ENCODE results near the gene FBN2.

The FBN2 gene

GRCh38 chr5:128284236-128284635 lies 253.8 kb downstream of the FBN2 start:
- no peak for TF ChIP-seq CTCF (IDR thresholded peaks at IDR 0.05; ENCODE audit: low read depth, low read length)
- Histone ChIP-seq H3K27me3 (ENCODE audit: insufficient read depth, low read depth, severe bottlenecking) (no peaks in the 10 kb centered on the region), H3K36me3 (no peaks in the 10 kb centered on the region), H3K9me3 (ENCODE audit: severe bottlenecking) (no peaks in the 10 kb centered on the region), H3K4me3 (ENCODE audit: low read depth, low read length) (no peak overlapping the region), H3K27ac (no peak overlapping the region)
- DNase-seq, result no peak

- no peak for TF ChIP-seq CTCF (IDR thresholded peaks at IDR 0.05; ENCODE audit: low read depth, low read length)
- H3K27me3 ChIP-seq (ENCODE audit: insufficient read depth, low read depth, severe bottlenecking), result no peaks in the 10 kb centered on the region
- no peak overlapping the region for H3K27ac ChIP-seq
- H3K4me3 ChIP-seq (ENCODE audit: low read depth, low read length), result no peak overlapping the region
- DNase-seq, result no peak
- no peaks in the 10 kb centered on the region for H3K36me3 ChIP-seq
- H3K9me3 ChIP-seq (ENCODE audit: severe bottlenecking), result no peaks in the 10 kb centered on the region
Measured at GRCh38 chr5:128279345-128279744, 258.7 kb downstream of the FBN2 start.

GRCh38 chr5:128276537-128277216 lies 261.4 kb downstream of the FBN2 start:
- H3K27me3 ChIP-seq (ENCODE audit: insufficient read depth, low read depth, severe bottlenecking), result no peaks in the 10 kb centered on the region
- no peak for TF ChIP-seq CTCF (IDR thresholded peaks at IDR 0.05; ENCODE audit: low read depth, low read length)
- H3K4me3 ChIP-seq (ENCODE audit: low read depth, low read length), result no peak overlapping the region
- H3K9me3 ChIP-seq (ENCODE audit: severe bottlenecking), result no peaks in the 10 kb centered on the region
- no peak overlapping the region for H3K27ac ChIP-seq
- no peaks in the 10 kb centered on the region for H3K36me3 ChIP-seq
- no peak for DNase-seq

- H3K27me3 ChIP-seq (ENCODE audit: insufficient read depth, low read depth, severe bottlenecking), result no peaks in the 10 kb centered on the region
- H3K36me3 ChIP-seq, result no peaks in the 10 kb centered on the region
- no peaks in the 10 kb centered on the region for H3K9me3 ChIP-seq (ENCODE audit: severe bottlenecking)
- H3K4me3 ChIP-seq (ENCODE audit: low read depth, low read length), result no peak overlapping the region
- no peak for DNase-seq
- TF ChIP-seq CTCF (IDR thresholded peaks at IDR 0.05; ENCODE audit: low read depth, low read length), result no peak
- no peak overlapping the region for H3K27ac ChIP-seq
Measured at GRCh38 chr5:128274441-128274840, 263.6 kb downstream of the FBN2 start.

- Histone ChIP-seq H3K27ac (no peak overlapping the region), H3K9me3 (ENCODE audit: severe bottlenecking) (no peaks in the 10 kb centered on the region), H3K36me3 (no peaks in the 10 kb centered on the region)
Measured at GRCh38 chr5:128273736-128274135, 264.3 kb downstream of the FBN2 start.

More at GRCh38 chr5:128273736-128274135, 264.3 kb downstream of the FBN2 start:
- Histone ChIP-seq H3K4me3 (ENCODE audit: low read depth, low read length) (no peak overlapping the region), H3K27me3 (ENCODE audit: insufficient read depth, low read depth, severe bottlenecking) (no peaks in the 10 kb centered on the region)
- DNase-seq, result no peak
- no peak for TF ChIP-seq CTCF (IDR thresholded peaks at IDR 0.05; ENCODE audit: low read depth, low read length)

Measured in WERI-Rb-1 (cell line).